Natural killer cell (primary cell): ENCODE data around the gene FMNL1. TPM values are rescaled to one million over a fixed set of nuclear protein-coding genes. Genes with fewer than 3 reads are reported as not detected.

ENCODE experiments used
- ATAC-seq, 3 donors: fragments of 150-1000 bp in 2 of 3; fragments of 200-7000 bp in 1 of 3; cut with Tn5 transposase; 1 replicate in 1 of 3; 2 replicates in 2 of 3; pipeline ENCODE4 v1.10.0; 2021; ENCODE audit warnings: mild to moderate bottlenecking in 2 of 3, moderate library complexity in 2 of 3
- DNase-seq, 2 donors: peaks; one replicate each; pipeline versions ENCODE4 v3.0.0 to v3.0.0-alpha.2; 2013 to 2021; ENCODE audit warnings: mixed read lengths in 1 of 2
- H3K27ac ChIP-seq: one replicate; pipeline ENCODE4 v1.5.1; 2013; ENCODE audit warnings: mild to moderate bottlenecking, low read length
- H3K27me3 ChIP-seq: one replicate; pipeline ENCODE4 v1.6.1; 2013; ENCODE audit warnings: low read length; ENCODE audit not compliant: control insufficient read depth, insufficient read depth
- H3K36me3 ChIP-seq: one replicate; pipeline ENCODE4 v1.6.1; 2013; ENCODE audit warnings: low read length; ENCODE audit not compliant: control insufficient read depth, insufficient read depth
- H3K4me1 ChIP-seq: one replicate; pipeline ENCODE4 v1.6.1; 2013; ENCODE audit warnings: low read length; ENCODE audit not compliant: control insufficient read depth, insufficient read depth
- H3K4me3 ChIP-seq: one replicate; pipeline ENCODE4 v1.5.1; 2013; ENCODE audit warnings: low read length
- H3K9me3 ChIP-seq: one replicate; pipeline ENCODE4 v1.6.1; 2013; ENCODE audit warnings: low read length; ENCODE audit not compliant: control insufficient read depth, insufficient read depth
- H3K27ac Mint-ChIP-seq, 2 donors: one replicate each; pipeline ENCODE4 v1.8.0; 2022; ENCODE audit warnings: mild to moderate bottlenecking in 2 of 2, mixed read lengths in 2 of 2, moderate library complexity in 1 of 2
- H3K27me3 Mint-ChIP-seq, 2 donors: one replicate each; pipeline ENCODE4 v1.8.0; 2022; ENCODE audit warnings: low read depth in 2 of 2, mixed read lengths in 2 of 2
- H3K36me3 Mint-ChIP-seq: one replicate; pipeline ENCODE4 v1.8.0; 2022; ENCODE audit warnings: mixed read lengths
- H3K4me1 Mint-ChIP-seq, 2 donors: one replicate each; pipeline ENCODE4 v1.8.0; 2022; ENCODE audit warnings: mixed read lengths in 2 of 2
- H3K4me3 Mint-ChIP-seq: one replicate; pipeline ENCODE4 v1.8.0; 2022; ENCODE audit warnings: mild to moderate bottlenecking, moderate library complexity, mixed read lengths
- H3K9me3 Mint-ChIP-seq, 2 donors: one replicate each; pipeline ENCODE4 v1.8.0; 2022; ENCODE audit warnings: mixed read lengths in 2 of 2
- CTCF ChIP-seq: fragments of 200-600 bp; IDR thresholded peaks from one replicate; pipeline ENCODE4 v1.8.0; 2022; ENCODE audit warnings: antibody characterized with exemption
- WGBS: methylation state at CpG from one replicate; pipeline ENCODE4 v1.1.7; 2013; ENCODE audit warnings: missing lambda C conversion rate; ENCODE audit not compliant: insufficient coverage; 5-methylcytosine and 5-hydroxymethylcytosine counted together
- intact Hi-C: fragments of 100-400 bp; cut with micrococcal nuclease; formaldehyde crosslinking; loops from one replicate; pipeline ENCODE4 v1.14.2; 2022
- total RNA-seq, 4 donors: library from RNA; stranded (reverse); fragments of 120-200 nt in 1 of 4; gene quantifications; one replicate each; pipeline versions ENCODE4 v1.2.3 to v1.2.4, GENCODE V29; 2013 to 2022

The FMNL1 gene
- total RNA-seq, 3 donors from 2014 or later (not counting 1 experiment from before 2014, with no cell fraction given): 741 to 836 (median 752) TPM

GRCh38 chr17:45244725-45245656, 23.3 kb downstream of the FMNL1 start:
- Mint-ChIP-seq H3K4me3 (peak overlapping the region; percentile 49), H3K4me1 (peaks cover 24 to 59% of the 10 kb centered on the region in 2 donors), H3K27me3 (no peaks in the 10 kb centered on the region), H3K27ac (peak overlapping the region; percentile 78 to 87), H3K36me3 (no peaks in the 10 kb centered on the region), H3K9me3 (no peaks in the 10 kb centered on the region)
- Histone ChIP-seq H3K9me3 (no peaks in the 10 kb centered on the region), H3K4me3 (no peak overlapping the region), H3K36me3 (peaks cover 70% of the 10 kb centered on the region), H3K27ac (no peak overlapping the region), H3K4me1 (peaks cover 36% of the 10 kb centered on the region), H3K27me3 (no peaks in the 10 kb centered on the region)
- DNase-seq (no peak), ATAC-seq (no peak)
- 96% methylated on average over 21 of the region's 21 CpGs for WGBS
- TF ChIP-seq CTCF: no peak
- intact Hi-C loops: no loop called here

- Mint-ChIP-seq H3K9me3 (no peaks in the 10 kb centered on the region), H3K36me3 (no peaks in the 10 kb centered on the region), H3K4me1 (peaks cover 24 to 58% of the 10 kb centered on the region in 2 donors), H3K27ac (peak overlapping the region; percentile 87 to 89), H3K27me3 (no peaks in the 10 kb centered on the region), H3K4me3 (peak overlapping the region; percentile 87)
- H3K9me3 ChIP-seq: no peaks in the 10 kb centered on the region
- H3K4me3 ChIP-seq: no peak overlapping the region
- peak overlapping the region; percentile 81 for H3K27ac ChIP-seq
- ATAC-seq: no peak
- H3K27me3 ChIP-seq: no peaks in the 10 kb centered on the region
- DNase-seq: no peak
- 86% methylated on average over 8 of the region's 8 CpGs for WGBS
- no peak for TF ChIP-seq CTCF
- H3K4me1 ChIP-seq: peaks cover 36% of the 10 kb centered on the region
- H3K36me3 ChIP-seq: peaks cover 56% of the 10 kb centered on the region
- intact Hi-C loops: loop anchor here (2.0 kb wide), 1 partner anchor 16 kb away; the partner anchor contains the start of gene SPATA32
Observed at GRCh38 chr17:45246338-45246737, 24.7 kb downstream of the FMNL1 start.

GRCh38 chr17:45246861-45247428, 25.3 kb downstream of the FMNL1 start:
- Mint-ChIP-seq H3K27me3 (no peaks in the 10 kb centered on the region), H3K9me3 (no peaks in the 10 kb centered on the region), H3K4me1 (peaks cover 27 to 59% of the 10 kb centered on the region in 2 donors), H3K4me3 (peak overlapping the region; percentile 87), H3K27ac (peak overlapping the region; percentile 87 to 89), H3K36me3 (no peaks in the 10 kb centered on the region)
- no peak for ATAC-seq
- Histone ChIP-seq H3K4me3 (peak overlapping the region; percentile 72), H3K4me1 (peaks cover 36% of the 10 kb centered on the region), H3K27me3 (no peaks in the 10 kb centered on the region), H3K9me3 (no peaks in the 10 kb centered on the region), H3K27ac (peak overlapping the region; percentile 81), H3K36me3 (peaks cover 53% of the 10 kb centered on the region)
- intact Hi-C loops: loop anchor here (2.0 kb wide), 1 partner anchor 16 kb away; the partner anchor contains the start of gene SPATA32
- TF ChIP-seq CTCF: peak; percentile 21
- WGBS: 45% methylated on average over 33 of the region's 33 CpGs
- peak in 1 of 2 donors; percentile 89 for DNase-seq
